Measurements from ENCODE around the gene KIF21A.

The KIF21A gene

GRCh38 chr12:39378341-39378740 is 64.6 kb downstream of the KIF21A start:
- no peaks in the 10 kb centered on the region for H3K4me1 ChIP-seq (ENCODE audit: control insufficient read depth, insufficient read depth, low read length)
- H3K9ac ChIP-seq (ENCODE audit: low read depth, low read length), result no peak overlapping the region
- no peaks in the 10 kb centered on the region for H3K36me3 ChIP-seq (ENCODE audit: insufficient read depth, low read length)
- no peak overlapping the region for H3K4me3 ChIP-seq (ENCODE audit: low read length)
- no peaks in the 10 kb centered on the region for H3K9me3 ChIP-seq (replicated peaks; ENCODE audit: low read length)
- no peak overlapping the region for H3K4me2 ChIP-seq (ENCODE audit: low read length)
- no peaks in the 10 kb centered on the region for H3K27me3 ChIP-seq (ENCODE audit: control insufficient read depth, insufficient read depth, low read length)

DNA sequence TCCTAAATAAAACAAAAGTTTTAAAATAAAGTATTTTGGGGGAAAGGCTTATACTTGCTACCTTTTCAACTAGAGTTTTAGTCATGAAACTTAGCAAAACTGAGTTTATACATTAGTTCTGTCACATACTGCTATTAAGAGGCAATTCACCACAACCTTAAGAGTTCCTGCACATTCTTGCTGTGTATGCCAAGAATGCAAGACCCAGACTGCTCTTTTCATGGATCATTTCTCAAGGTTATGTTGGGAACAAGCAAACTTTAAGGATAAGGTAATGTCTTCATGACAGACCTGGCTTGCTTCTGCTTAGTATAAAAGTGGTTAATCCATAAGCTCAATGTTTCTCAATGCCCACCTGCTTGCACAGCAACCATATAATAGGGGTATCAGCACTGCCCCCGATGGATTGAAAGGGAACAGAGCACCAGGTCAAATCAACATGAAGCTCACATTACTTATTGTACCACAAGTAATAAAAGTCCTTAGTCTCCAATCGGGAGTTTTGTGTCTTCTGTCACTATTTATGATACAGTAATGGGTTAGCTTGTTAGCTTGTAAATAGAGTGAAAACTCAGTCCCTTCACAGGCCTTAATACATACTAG is 67.6 kb downstream of the KIF21A start:
- no peak overlapping the region for H3K9ac ChIP-seq (ENCODE audit: low read depth, low read length)
- H3K9me3 ChIP-seq (replicated peaks; ENCODE audit: low read length), result no peaks in the 10 kb centered on the region
- H3K27me3 ChIP-seq (ENCODE audit: control insufficient read depth, insufficient read depth, low read length), result no peaks in the 10 kb centered on the region

DNA sequence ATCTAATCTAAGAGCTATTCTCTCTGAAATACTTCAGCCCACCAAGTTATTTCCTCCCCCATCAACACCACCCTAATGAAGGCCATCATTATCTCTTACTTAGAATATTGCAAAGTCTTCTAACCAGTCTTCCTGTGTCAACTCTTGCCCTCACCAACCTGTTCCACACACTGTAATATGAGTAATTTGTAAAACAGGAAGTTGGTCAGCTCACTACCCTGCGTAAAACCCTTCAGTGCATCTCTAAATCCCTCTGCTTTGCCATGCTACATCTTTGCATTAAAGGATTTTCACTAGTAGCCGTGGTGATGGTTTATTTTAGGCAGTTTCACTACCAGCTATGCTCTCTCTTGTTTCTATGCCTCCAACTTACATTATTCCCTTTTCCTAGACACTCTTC is 70.0 kb downstream of the KIF21A start:
- Histone ChIP-seq H3K9ac (ENCODE audit: low read depth, low read length) (no peak overlapping the region), H3K4me3 (ENCODE audit: low read length) (no peak overlapping the region), H3K9me3 (replicated peaks; ENCODE audit: low read length) (no peaks in the 10 kb centered on the region), H3K4me2 (ENCODE audit: low read length) (no peak overlapping the region), H3K27me3 (ENCODE audit: control insufficient read depth, insufficient read depth, low read length) (no peaks in the 10 kb centered on the region), H3K36me3 (ENCODE audit: insufficient read depth, low read length) (no peaks in the 10 kb centered on the region), H3K4me1 (ENCODE audit: control insufficient read depth, insufficient read depth, low read length) (peaks cover 19% of the 10 kb centered on the region)

More for the DNA sequence above, 67.6 kb downstream of the KIF21A start:
- Histone ChIP-seq H3K36me3 (ENCODE audit: insufficient read depth, low read length) (no peaks in the 10 kb centered on the region), H3K4me2 (ENCODE audit: low read length) (no peak overlapping the region), H3K4me3 (ENCODE audit: low read length) (no peak overlapping the region), H3K4me1 (ENCODE audit: control insufficient read depth, insufficient read depth, low read length) (peaks cover 6% of the 10 kb centered on the region)

DNA sequence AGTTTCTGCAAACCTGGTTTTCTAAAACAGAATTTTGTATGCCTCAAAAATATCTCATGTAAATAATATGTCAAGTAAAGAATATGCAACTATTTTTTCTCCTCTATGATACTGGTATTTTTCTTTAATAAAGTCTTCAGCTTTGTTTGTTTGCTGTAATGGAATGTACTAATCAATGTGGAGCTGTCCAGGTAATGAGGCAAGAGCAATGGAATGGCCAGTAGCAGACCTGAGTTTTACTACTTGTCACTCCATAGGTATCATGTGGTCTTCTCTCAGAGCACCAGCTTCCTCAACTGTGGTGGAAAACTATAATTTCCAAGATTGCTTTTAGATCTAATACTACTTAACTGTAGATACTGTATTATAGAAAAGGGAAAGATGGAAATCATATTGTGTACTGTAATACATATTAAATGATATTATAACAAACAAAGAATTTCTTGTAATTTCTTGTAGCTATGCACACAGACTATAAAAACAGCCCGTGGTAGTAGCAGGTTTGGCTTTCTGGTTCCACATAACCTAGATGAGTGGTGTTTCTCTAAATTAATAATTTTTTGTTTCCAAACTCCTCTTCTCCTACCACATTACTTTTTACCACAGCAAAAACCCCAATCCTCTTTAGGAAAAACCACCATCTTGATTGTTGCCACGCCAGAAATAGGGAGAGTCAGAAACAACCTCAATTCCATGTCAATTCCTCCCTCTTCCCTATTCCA is 70.6 kb downstream of the KIF21A start:
- H3K36me3 ChIP-seq (ENCODE audit: insufficient read depth, low read length), result no peaks in the 10 kb centered on the region
- H3K27me3 ChIP-seq (ENCODE audit: control insufficient read depth, insufficient read depth, low read length), result no peaks in the 10 kb centered on the region
- H3K4me2 ChIP-seq (ENCODE audit: low read length), result no peak overlapping the region
- no peak overlapping the region for H3K9ac ChIP-seq (ENCODE audit: low read depth, low read length)
- no peaks in the 10 kb centered on the region for H3K9me3 ChIP-seq (replicated peaks; ENCODE audit: low read length)
- H3K4me3 ChIP-seq (ENCODE audit: low read length), result no peak overlapping the region
- peaks cover 24% of the 10 kb centered on the region for H3K4me1 ChIP-seq (ENCODE audit: control insufficient read depth, insufficient read depth, low read length)

DNA sequence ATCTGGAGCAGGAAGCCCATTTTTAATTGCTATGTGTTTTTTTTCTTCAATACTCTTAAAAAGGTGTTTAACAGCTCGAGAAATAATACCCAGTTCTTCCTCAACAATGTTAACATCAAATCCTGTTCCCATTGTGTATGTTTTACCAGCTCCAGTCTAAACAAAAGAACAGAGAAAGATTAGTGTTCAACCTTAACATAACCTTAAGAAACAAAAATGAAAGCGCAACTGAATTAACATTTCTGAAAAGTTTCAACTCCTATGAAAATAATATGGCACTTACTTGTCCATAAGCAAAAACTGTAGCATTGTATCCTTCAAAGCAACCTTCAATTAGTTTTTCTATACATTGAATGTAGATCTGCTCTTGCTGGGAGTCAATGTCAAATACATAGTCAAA is 73.2 kb downstream of the KIF21A start:
- Histone ChIP-seq H3K27me3 (ENCODE audit: control insufficient read depth, insufficient read depth, low read length) (no peaks in the 10 kb centered on the region), H3K9ac (ENCODE audit: low read depth, low read length) (no peak overlapping the region), H3K4me3 (ENCODE audit: low read length) (no peak overlapping the region), H3K4me1 (ENCODE audit: control insufficient read depth, insufficient read depth, low read length) (peaks cover 25% of the 10 kb centered on the region), H3K36me3 (ENCODE audit: insufficient read depth, low read length) (no peaks in the 10 kb centered on the region), H3K9me3 (replicated peaks; ENCODE audit: low read length) (no peaks in the 10 kb centered on the region), H3K4me2 (ENCODE audit: low read length) (no peak overlapping the region)

DNA sequence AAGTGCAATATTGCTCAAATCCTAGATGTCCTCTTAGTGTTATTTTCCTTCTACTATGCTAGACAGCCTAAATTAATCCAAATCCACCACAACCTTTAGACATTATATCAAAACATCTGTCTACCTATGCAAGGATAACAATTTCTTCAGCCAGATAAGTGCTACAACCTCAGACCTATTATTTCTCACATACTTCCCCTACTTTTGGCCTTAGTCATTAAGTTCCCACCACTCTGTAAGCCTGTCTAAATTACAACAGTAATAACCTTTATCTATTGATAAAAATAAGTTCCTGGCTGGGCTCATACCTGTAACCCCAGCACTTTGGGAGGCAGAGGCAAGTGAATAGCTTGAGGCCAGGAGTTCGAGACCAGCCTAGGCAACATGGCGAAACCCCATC is 74.0 kb downstream of the KIF21A start:
- no peak overlapping the region for H3K4me3 ChIP-seq (ENCODE audit: low read length)
- no peaks in the 10 kb centered on the region for H3K36me3 ChIP-seq (ENCODE audit: insufficient read depth, low read length)
- H3K9me3 ChIP-seq (replicated peaks; ENCODE audit: low read length), result no peaks in the 10 kb centered on the region
- H3K4me2 ChIP-seq (ENCODE audit: low read length), result no peak overlapping the region
- no peak overlapping the region for H3K9ac ChIP-seq (ENCODE audit: low read depth, low read length)
- no peaks in the 10 kb centered on the region for H3K27me3 ChIP-seq (ENCODE audit: control insufficient read depth, insufficient read depth, low read length)
- peaks cover 25% of the 10 kb centered on the region for H3K4me1 ChIP-seq (ENCODE audit: control insufficient read depth, insufficient read depth, low read length)

- H3K27me3 ChIP-seq (ENCODE audit: control insufficient read depth, insufficient read depth, low read length), result no peaks in the 10 kb centered on the region
- peaks cover 23% of the 10 kb centered on the region for H3K4me1 ChIP-seq (ENCODE audit: control insufficient read depth, insufficient read depth, low read length)
- H3K9ac ChIP-seq (ENCODE audit: low read depth, low read length), result no peak overlapping the region
- no peak overlapping the region for H3K4me2 ChIP-seq (ENCODE audit: low read length)
- H3K4me3 ChIP-seq (ENCODE audit: low read length), result no peak overlapping the region
- no peaks in the 10 kb centered on the region for H3K36me3 ChIP-seq (ENCODE audit: insufficient read depth, low read length)
- no peaks in the 10 kb centered on the region for H3K9me3 ChIP-seq (replicated peaks; ENCODE audit: low read length)
These were observed 74.8 kb downstream of the KIF21A start for GRCh38 chr12:39368096-39368495.

DNA sequence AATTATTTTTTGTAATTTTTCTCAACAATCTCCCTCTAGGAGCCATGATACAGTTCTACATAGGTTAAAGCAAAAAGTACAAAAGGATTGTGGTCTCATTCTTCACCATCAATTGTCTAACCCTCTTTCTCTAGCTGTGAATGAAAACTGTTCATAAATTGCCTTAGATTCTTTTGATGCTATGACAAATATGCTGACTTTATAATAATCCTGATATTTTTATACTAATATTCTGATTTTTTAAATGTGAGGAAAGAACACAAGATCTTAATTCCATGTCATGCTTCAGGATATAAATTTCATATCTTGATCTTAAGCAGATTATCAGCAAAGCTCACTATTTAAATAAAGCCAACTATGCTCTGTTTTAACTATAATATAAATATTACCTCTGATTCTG is 75.4 kb downstream of the KIF21A start:
- H3K9ac ChIP-seq (ENCODE audit: low read depth, low read length), result no peak overlapping the region
- H3K4me2 ChIP-seq (ENCODE audit: low read length), result no peak overlapping the region
- H3K27me3 ChIP-seq (ENCODE audit: control insufficient read depth, insufficient read depth, low read length), result no peaks in the 10 kb centered on the region
- no peaks in the 10 kb centered on the region for H3K9me3 ChIP-seq (replicated peaks; ENCODE audit: low read length)
- H3K4me1 ChIP-seq (ENCODE audit: control insufficient read depth, insufficient read depth, low read length), result peaks cover 18% of the 10 kb centered on the region
- H3K4me3 ChIP-seq (ENCODE audit: low read length), result no peak overlapping the region
- no peaks in the 10 kb centered on the region for H3K36me3 ChIP-seq (ENCODE audit: insufficient read depth, low read length)

GRCh38 chr12:39365364-39366001 is 77.4 kb downstream of the KIF21A start:
- Histone ChIP-seq H3K9ac (ENCODE audit: low read depth, low read length) (no peak overlapping the region), H3K4me3 (ENCODE audit: low read length) (no peak overlapping the region), H3K36me3 (ENCODE audit: insufficient read depth, low read length) (no peaks in the 10 kb centered on the region), H3K4me2 (ENCODE audit: low read length) (no peak overlapping the region), H3K27me3 (ENCODE audit: control insufficient read depth, insufficient read depth, low read length) (no peaks in the 10 kb centered on the region), H3K9me3 (replicated peaks; ENCODE audit: low read length) (no peaks in the 10 kb centered on the region), H3K4me1 (ENCODE audit: control insufficient read depth, insufficient read depth, low read length) (peaks cover 18% of the 10 kb centered on the region)

GRCh38 chr12:39364196-39364595 is 78.7 kb downstream of the KIF21A start:
- Histone ChIP-seq H3K9ac (ENCODE audit: low read depth, low read length) (no peak overlapping the region), H3K4me2 (ENCODE audit: low read length) (no peak overlapping the region), H3K9me3 (replicated peaks; ENCODE audit: low read length) (no peaks in the 10 kb centered on the region), H3K4me3 (ENCODE audit: low read length) (no peak overlapping the region), H3K4me1 (ENCODE audit: control insufficient read depth, insufficient read depth, low read length) (peaks cover 18% of the 10 kb centered on the region), H3K36me3 (ENCODE audit: insufficient read depth, low read length) (no peaks in the 10 kb centered on the region), H3K27me3 (ENCODE audit: control insufficient read depth, insufficient read depth, low read length) (no peaks in the 10 kb centered on the region)

- Histone ChIP-seq H3K9me3 (replicated peaks; ENCODE audit: low read length) (no peaks in the 10 kb centered on the region), H3K4me1 (ENCODE audit: control insufficient read depth, insufficient read depth, low read length) (no peaks in the 10 kb centered on the region), H3K9ac (ENCODE audit: low read depth, low read length) (no peak overlapping the region), H3K27me3 (ENCODE audit: control insufficient read depth, insufficient read depth, low read length) (no peaks in the 10 kb centered on the region), H3K4me3 (ENCODE audit: low read length) (no peak overlapping the region), H3K36me3 (ENCODE audit: insufficient read depth, low read length) (no peaks in the 10 kb centered on the region), H3K4me2 (ENCODE audit: low read length) (no peak overlapping the region)
These were observed 83.3 kb downstream of the KIF21A start for GRCh38 chr12:39359645-39360044.

- no peak overlapping the region for H3K9ac ChIP-seq (ENCODE audit: low read depth, low read length)
- H3K27me3 ChIP-seq (ENCODE audit: control insufficient read depth, insufficient read depth, low read length), result no peaks in the 10 kb centered on the region
- H3K36me3 ChIP-seq (ENCODE audit: insufficient read depth, low read length), result no peaks in the 10 kb centered on the region
- no peak overlapping the region for H3K4me3 ChIP-seq (ENCODE audit: low read length)
- no peaks in the 10 kb centered on the region for H3K9me3 ChIP-seq (replicated peaks; ENCODE audit: low read length)
- H3K4me1 ChIP-seq (ENCODE audit: control insufficient read depth, insufficient read depth, low read length), result no peaks in the 10 kb centered on the region
- no peak overlapping the region for H3K4me2 ChIP-seq (ENCODE audit: low read length)
These were observed 85.9 kb downstream of the KIF21A start for GRCh38 chr12:39357041-39357440.
